Cerebellar cortex (tissue), 1 donor: Measurements from ENCODE around the gene DIRAS1.

Experiments used
- DNase-seq: peaks from one replicate; pipeline ENCODE4 v3.0.0-alpha.2; 2015; ENCODE audit warnings: low spot score

Gene DIRAS1

GRCh38 chr19:2755448-2755705 is 34.2 kb upstream of the DIRAS1 start:
- no peak for DNase-seq

- DNase-seq = no peak
Measured at GRCh38 chr19:2754659-2755447, 33.7 kb upstream of the DIRAS1 start.

- no peak for DNase-seq
Measured at GRCh38 chr19:2751438-2751830, 30.3 kb upstream of the DIRAS1 start.

GRCh38 chr19:2750808-2751437 is 29.8 kb upstream of the DIRAS1 start:
- DNase-seq = no peak

GRCh38 chr19:2747349-2747748 is 26.2 kb upstream of the DIRAS1 start:
- no peak for DNase-seq

- no peak for DNase-seq
Measured at GRCh38 chr19:2744113-2744512, 22.9 kb upstream of the DIRAS1 start.

- DNase-seq = no peak
Measured at GRCh38 chr19:2743099-2743498, 21.9 kb upstream of the DIRAS1 start.

GRCh38 chr19:2740314-2740656 is 19.1 kb upstream of the DIRAS1 start:
- no peak for DNase-seq

- DNase-seq = peak; percentile 98
Measured at GRCh38 chr19:2739602-2740313, 18.6 kb upstream of the DIRAS1 start, which contains the start of gene SLC39A3. Gene SLC39A3 (minus strand): TSS chr19:2740017. CDS start chr19:2737257, 2,760 bp downstream.

- DNase-seq = no peak
Measured at GRCh38 chr19:2736550-2737190, 15.5 kb upstream of the DIRAS1 start.

- no peak for DNase-seq
Measured at GRCh38 chr19:2735374-2735773, 14.2 kb upstream of the DIRAS1 start.

GRCh38 chr19:2734589-2735288 is 13.6 kb upstream of the DIRAS1 start:
- DNase-seq = no peak

- no peak for DNase-seq
Measured at GRCh38 chr19:2733930-2734588, 12.9 kb upstream of the DIRAS1 start.

- no peak for DNase-seq
Measured at GRCh38 chr19:2732883-2733282, 11.7 kb upstream of the DIRAS1 start.

- no peak for DNase-seq
Measured at GRCh38 chr19:2732157-2732725, 11.1 kb upstream of the DIRAS1 start.

- no peak for DNase-seq
Measured at GRCh38 chr19:2731181-2731995, 10.2 kb upstream of the DIRAS1 start.

- no peak for DNase-seq
Measured at GRCh38 chr19:2729943-2730818, 9.0 kb upstream of the DIRAS1 start.

- DNase-seq = no peak
Measured at GRCh38 chr19:2728783-2729387, 7.7 kb upstream of the DIRAS1 start.

GRCh38 chr19:2727640-2727944 is 6.4 kb upstream of the DIRAS1 start:
- no peak for DNase-seq
